Activated CD4-positive, alpha-beta T cell treated with anti-CD3 and anti-CD28 coated beads, Interleukin-2, Interleukin-6, amounts not matched to agents 100 ng/mL and 50 ng/mL, durations not matched to agents 16 hours and 8 hours (primary cell): ENCODE results near the gene MFAP3.
A peak's percentile ranks its signal among the peaks of the same experiment; 100 is the strongest.
"Not testable (repeated sequence)": the region's sequence is repeated elsewhere in the genome, so short reads cannot be mapped to it uniquely, and the experiment has no call there.

ENCODE experiments used
- DNase-seq: peaks from one replicate; pipeline ENCODE4 v3.0.0-alpha.2; 2020

MFAP3 gene

GRCh38 chr5:154055201-154055600, 16.4 kb downstream of the MFAP3 start:
- no peak for DNase-seq

- DNase-seq: no peak
These were observed 19.6 kb downstream of the MFAP3 start for GRCh38 chr5:154058055-154059038.

GRCh38 chr5:154059039-154059430, 20.3 kb downstream of the MFAP3 start:
- DNase-seq: no peak

DNA sequence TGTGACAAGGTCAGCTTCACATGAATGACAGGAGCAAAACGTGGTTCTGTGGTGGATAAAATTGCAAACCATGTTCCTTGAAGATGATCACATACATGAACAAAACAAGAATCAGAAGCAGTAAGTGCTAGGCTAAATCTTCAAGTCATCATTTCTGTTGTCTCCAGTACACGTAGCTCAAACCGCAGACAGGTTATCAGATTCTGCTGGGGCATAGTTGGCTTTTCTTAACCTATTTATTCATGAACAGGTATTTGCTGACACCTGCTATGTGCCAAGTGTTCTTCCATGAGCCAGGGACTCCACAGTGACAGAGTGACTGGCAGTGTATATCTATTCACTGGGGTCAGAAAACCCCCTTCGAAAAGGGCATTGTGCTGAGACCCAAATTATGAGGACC, 20.8 kb downstream of the MFAP3 start:
- no peak for DNase-seq

DNA sequence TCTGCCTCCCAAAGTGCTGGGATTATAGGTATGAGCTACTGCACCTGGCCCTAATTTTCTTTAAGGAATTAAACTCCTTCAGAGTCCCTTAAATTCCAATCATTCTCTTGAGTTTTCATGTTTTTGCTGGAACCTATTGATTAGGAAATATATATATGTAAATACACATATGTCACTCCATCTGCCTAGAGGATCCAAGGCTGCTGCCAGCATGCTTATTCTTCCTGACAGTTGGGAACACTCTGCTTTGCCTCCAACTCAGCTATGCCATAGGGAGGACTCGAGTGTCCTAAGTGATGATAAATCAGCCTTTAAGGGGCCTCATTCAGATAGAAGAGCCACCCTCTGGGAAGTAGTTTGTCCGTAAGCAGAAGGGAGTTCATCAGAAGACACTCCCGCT, 21.8 kb downstream of the MFAP3 start:
- no peak for DNase-seq

GRCh38 chr5:154063372-154063771, 24.6 kb downstream of the MFAP3 start:
- DNase-seq: no peak

DNA sequence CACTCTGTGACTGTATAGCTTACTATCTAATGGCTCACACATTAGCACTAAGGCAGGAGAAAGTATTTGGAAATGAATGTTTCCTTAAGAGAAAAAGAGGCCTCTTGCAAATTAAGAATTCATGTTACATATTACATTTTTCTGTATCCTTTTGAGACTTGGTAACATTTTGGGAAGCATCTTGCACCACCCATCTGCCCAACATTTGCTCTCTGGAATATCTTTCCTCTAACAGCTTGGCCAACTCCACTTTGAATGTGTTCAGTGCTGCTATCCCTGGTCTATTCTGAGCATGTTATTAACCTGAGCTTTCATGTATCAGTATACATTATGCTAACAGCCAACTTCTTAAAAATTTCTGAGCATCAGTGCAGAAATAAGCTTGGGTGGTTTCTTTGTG, 27.2 kb downstream of the MFAP3 start:
- no peak for DNase-seq

GRCh38 chr5:154069854-154070253, 31.1 kb downstream of the MFAP3 start:
- DNase-seq: not testable (repeated sequence)

- no peak for DNase-seq
These were observed 33.1 kb downstream of the MFAP3 start for GRCh38 chr5:154071799-154072413.

DNA sequence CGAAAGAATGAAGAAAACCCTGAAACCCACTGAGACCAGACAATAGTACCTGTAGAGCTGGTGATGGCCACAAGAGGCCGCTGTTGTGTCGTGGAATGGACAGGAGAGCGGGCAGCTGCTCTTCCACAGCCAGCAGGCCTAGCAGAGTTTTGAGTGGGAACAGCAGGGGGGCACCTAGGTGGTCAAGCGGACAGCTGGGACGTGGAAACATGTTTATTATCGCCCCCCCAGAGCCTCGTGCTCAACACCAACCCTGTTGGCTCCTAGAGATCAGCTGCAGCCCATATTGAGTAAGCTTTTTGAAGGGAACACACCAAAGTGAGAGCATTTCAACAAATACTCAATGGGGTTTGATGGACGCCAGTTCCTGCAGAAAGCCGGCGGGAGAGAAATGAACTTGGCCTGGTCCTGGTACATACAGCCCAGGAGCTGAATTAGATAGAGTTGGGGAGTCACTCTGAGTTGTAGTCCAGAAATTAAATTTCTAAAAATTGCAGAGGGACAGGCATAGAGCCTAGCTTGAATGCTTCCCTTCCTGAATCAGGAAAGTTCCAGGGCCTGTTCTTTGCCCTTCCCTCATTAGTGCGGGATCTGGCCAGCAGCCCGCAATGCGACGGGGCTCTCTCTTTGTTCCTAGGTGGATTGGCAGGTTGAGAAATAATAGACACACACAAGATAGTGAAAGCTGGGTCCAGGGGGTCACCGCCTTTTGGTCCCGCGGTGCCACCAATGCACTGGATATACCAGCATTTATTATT, 33.8 kb downstream of the MFAP3 start:
- peak; percentile 90 for DNase-seq

DNA sequence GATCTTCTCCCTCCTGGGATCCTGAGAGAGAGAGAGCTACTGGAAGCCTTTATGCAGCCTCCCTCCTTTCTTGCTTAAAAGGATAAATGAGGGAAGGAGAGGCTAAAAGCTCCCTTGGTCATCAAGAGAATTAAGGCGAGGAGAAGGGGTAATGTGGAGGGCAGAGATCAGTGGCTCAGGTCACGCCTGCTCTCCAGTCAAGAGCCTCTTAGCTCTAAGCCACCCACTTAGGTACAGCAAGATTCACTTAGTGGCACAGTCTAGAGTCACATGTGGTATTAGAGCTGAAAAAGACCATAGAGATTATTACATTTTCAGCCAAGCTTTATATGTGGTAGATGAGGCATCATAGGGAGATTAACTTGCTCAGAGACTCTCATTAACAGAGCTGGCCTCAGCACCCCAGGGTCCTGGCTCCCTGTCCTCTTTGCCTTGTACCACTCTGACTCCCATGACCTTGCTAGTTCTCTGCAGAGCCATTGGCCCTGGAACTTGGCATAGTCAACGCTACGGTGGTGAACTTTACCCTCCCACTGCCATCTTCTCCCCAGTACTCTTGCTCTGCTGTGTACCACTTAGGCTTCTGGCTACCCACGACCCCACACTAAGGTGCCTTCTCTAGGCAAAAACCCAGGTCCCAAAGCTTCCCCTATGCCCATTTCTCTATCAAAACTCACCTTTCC, 37.6 kb downstream of the MFAP3 start:
- DNase-seq: no peak

DNA sequence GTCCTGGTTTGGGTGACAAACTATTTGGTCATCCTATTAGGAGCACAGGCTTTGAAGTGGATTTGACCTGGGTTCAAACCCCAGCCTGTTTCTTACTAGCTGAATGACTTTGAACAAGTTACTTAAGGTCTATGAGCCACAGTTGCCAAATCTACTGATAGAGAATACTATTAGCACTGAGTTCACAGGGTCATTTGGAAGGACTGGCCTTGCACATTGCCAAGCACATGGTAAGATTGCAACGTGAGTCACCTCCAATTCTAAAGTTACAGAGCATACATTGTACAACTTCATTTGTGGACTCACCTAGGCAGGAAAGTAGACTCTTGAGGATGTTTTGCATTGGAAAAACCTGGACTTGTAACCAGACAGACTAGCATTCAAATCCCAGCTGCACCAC, 38.9 kb downstream of the MFAP3 start:
- no peak for DNase-seq

GRCh38 chr5:154078272-154078671, 39.5 kb downstream of the MFAP3 start:
- DNase-seq: no peak

GRCh38 chr5:154081246-154081645, 42.5 kb downstream of the MFAP3 start:
- no peak for DNase-seq

- DNase-seq: no peak
These were observed 45.4 kb downstream of the MFAP3 start for GRCh38 chr5:154084062-154084639.

- no peak for DNase-seq
These were observed 47.4 kb downstream of the MFAP3 start for GRCh38 chr5:154086146-154086545.

DNA sequence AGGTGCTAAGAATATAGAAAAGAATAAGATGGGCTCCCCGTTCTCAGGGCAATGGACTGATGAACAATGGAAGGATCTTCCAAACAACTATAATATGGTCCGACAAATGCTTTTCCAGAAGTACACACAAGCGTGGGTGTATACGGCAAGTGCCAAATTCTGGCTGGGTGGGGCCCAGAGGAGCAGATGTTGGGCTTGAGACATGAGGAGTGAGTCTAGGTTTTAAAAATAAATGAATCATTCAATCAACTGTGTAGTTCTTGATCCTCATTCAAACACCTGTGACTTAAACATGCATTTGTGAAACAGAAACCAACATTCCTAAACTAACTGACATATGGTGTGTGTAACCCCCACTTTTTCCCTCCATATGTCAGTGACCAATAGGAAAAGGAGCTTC, 47.9 kb downstream of the MFAP3 start:
- DNase-seq: no peak

DNA sequence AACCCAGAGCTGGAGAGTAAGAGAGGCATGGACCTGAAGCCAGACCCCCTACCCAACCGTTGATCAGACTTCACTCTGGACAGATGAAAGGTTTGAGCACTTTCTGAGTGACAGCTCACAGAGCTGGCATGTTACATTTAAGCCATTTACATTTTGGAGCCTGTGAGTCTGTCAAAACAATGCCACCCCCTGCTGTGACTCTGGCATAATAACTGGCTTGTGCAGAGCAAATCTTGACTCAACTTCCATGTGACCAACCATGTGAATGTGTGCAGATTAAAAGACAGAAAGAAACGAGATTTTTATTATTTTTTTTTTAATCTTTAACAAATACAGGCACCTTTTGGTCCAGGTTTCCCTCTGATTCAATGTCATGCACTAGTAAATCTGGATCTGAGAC, 48.5 kb downstream of the MFAP3 start:
- no peak for DNase-seq

GRCh38 chr5:154088801-154089200, 50.0 kb downstream of the MFAP3 start:
- no peak for DNase-seq

GRCh38 chr5:154090656-154091055, 51.9 kb downstream of the MFAP3 start:
- no peak for DNase-seq

GRCh38 chr5:154092356-154093141, 53.8 kb downstream of the MFAP3 start:
- DNase-seq: no peak

- DNase-seq: no peak
These were observed 54.4 kb downstream of the MFAP3 start for GRCh38 chr5:154093142-154093532.
